GM12878 (cell line): ENCODE measurements around the gene XIRP1. TPM values are rescaled to one million over a fixed set of nuclear protein-coding genes. Genes with fewer than 3 reads are reported as not detected.

Experiments used
- ATAC-seq: fragments of 200-7000 bp; cut with Tn5 transposase; 3 replicates; pipeline ENCODE4 v1.9.1; 2020; ENCODE audit warnings: mild to moderate bottlenecking, moderate library complexity
- BruUV-seq: library from RNA; stranded (reverse); fragments of 400-500 nt; replicated peaks from 2 replicates; lab custom pipeline; 2021; lab: Mats Ljungman, UMichigan
- CTCF ChIA-PET: fragments of 300-600 bp; sonication (Branson Sonifier 250); formaldehyde crosslinking; extraction: SDS; loops from one replicate; lab custom pipeline; 2021; ENCODE audit warnings: inconsistent platforms; lab: Yijun Ruan, JAX
- POLR2A ChIA-PET: fragments of 350-600 bp; formaldehyde crosslinking; extraction: SDS; loops from one replicate; lab custom pipeline; 2021; ENCODE audit warnings: inconsistent platforms; lab: Charles Lee
- RAD21 ChIA-PET: fragments of 300-600 bp; sonication (Branson Sonifier 250); formaldehyde crosslinking; loops from one replicate; lab custom pipeline; 2023; ENCODE audit warnings: antibody characterized with exemption; ENCODE audit not compliant: unreplicated experiment; lab: Charles Lee
- SMC1A ChIA-PET: fragments of 300-600 bp; sonication (Branson Sonifier 250); formaldehyde crosslinking; loops from one replicate; lab custom pipeline; 2023; ENCODE audit not compliant: unreplicated experiment, uncharacterized antibody; lab: Charles Lee
- DNase-seq: peaks from one replicate; pipeline ENCODE4 v3.0.0-alpha.2; 2011; ENCODE audit warnings: low read depth, low spot score
- FAIRE-seq: peaks from 3 replicates; lab custom pipeline; 2011; peaks lifted over from hg19 to GRCh38; lab: Jason Lieb, UNC
- H2AFZ ChIP-seq: 2 replicates; pipeline ENCODE4 v1.6.0; 2011; ENCODE audit warnings: low read depth, low read length, control low read depth; ENCODE audit not compliant: control insufficient read depth
- H3K27ac ChIP-seq: 2 replicates; pipeline ENCODE4 v1.5.1; 2011; ENCODE audit warnings: control low read depth; ENCODE audit not compliant: control insufficient read depth, insufficient read depth
- H3K27me3 ChIP-seq, 2 experiments: replicated peaks in 1 of 2; 2 replicates each; pipeline versions ENCODE4 v1.6.0 to v1.6.1; 2011; ENCODE audit warnings: low read length in 1 of 2; ENCODE audit not compliant: control insufficient read depth in 2 of 2, insufficient read depth in 2 of 2
- H3K36me3 ChIP-seq, 2 experiments: 2 replicates each; pipeline ENCODE4 v1.5.1; 2011; ENCODE audit warnings: low read length in 1 of 2; ENCODE audit not compliant: control insufficient read depth in 2 of 2, insufficient read depth in 2 of 2
- H3K4me1 ChIP-seq: 2 replicates; pipeline ENCODE4 v1.6.1; 2011; ENCODE audit warnings: mild to moderate bottlenecking, low read length, moderate library complexity, mixed read lengths; ENCODE audit not compliant: control insufficient read depth, insufficient read depth
- H3K4me2 ChIP-seq: 2 replicates; pipeline ENCODE4 v1.6.0; 2011; ENCODE audit warnings: control low read depth; ENCODE audit not compliant: control insufficient read depth, insufficient read depth
- H3K4me3 ChIP-seq: fragments of 200-600 bp; sonication (generic); 2 replicates; pipeline ENCODE4 v1.5.1; 2016
- H3K79me2 ChIP-seq: 2 replicates; pipeline ENCODE4 v1.6.0; 2011; ENCODE audit warnings: low read length; ENCODE audit not compliant: control insufficient read depth, insufficient read depth
- H3K9ac ChIP-seq: 2 replicates; pipeline ENCODE4 v1.8.0; 2011; ENCODE audit warnings: low read length, control low read depth, mixed read lengths; ENCODE audit not compliant: control insufficient read depth, insufficient read depth
- H3K9me3 ChIP-seq: replicated peaks from 3 replicates; pipeline ENCODE4 v1.5.1; 2011; ENCODE audit warnings: mild to moderate bottlenecking, low read length; ENCODE audit not compliant: control insufficient read depth, insufficient read depth
- H4K20me1 ChIP-seq: 2 replicates; pipeline ENCODE4 v1.6.0; 2011; ENCODE audit not compliant: control insufficient read depth, insufficient read depth
- ESRRA ChIP-seq: IDR thresholded peaks from 2 replicates; pipeline ENCODE4 v1.6.1; 2012; ENCODE audit warnings: mild to moderate bottlenecking, low read length, improper control_type of control experiment
- IRF3 ChIP-seq: fragments of 450-650 bp; IDR thresholded peaks from 2 replicates; pipeline ENCODE4 v1.6.1; 2014; ENCODE audit warnings: mild to moderate bottlenecking
- KLF5 ChIP-seq: fragments of 450-650 bp; IDR thresholded peaks from 2 replicates; pipeline ENCODE4 v1.6.1; 2014; ENCODE audit warnings: mild to moderate bottlenecking; ENCODE audit not compliant: partially characterized antibody
- MEF2B ChIP-seq: fragments of 450-650 bp; IDR thresholded peaks from 2 replicates; pipeline ENCODE4 v1.6.1; 2018; ENCODE audit warnings: mild to moderate bottlenecking, moderate library complexity; ENCODE audit not compliant: partially characterized antibody, poor library complexity, severe bottlenecking
- MYC ChIP-seq: IDR thresholded peaks from 2 replicates; pipeline ENCODE4 v1.6.1; 2011; ENCODE audit warnings: mild to moderate bottlenecking, low read length, moderate library complexity, inconsistent platforms; ENCODE audit not compliant: insufficient read depth, insufficient replicate concordance, insufficient read length, severe bottlenecking
- WGBS: methylation state at CpG from one replicate; pipeline ENCODE4 v1.1.6; 2016; ENCODE audit warnings: low lambda C conversion rate; ENCODE audit not compliant: insufficient replicate concordance, insufficient coverage; ENCODE audit errors: missing lambda C conversion rate; 5-methylcytosine and 5-hydroxymethylcytosine counted together
- in situ Hi-C: fragments of 300-500 bp; cut with MboI; formaldehyde crosslinking; loops from 9 replicates; pipeline ENCODE4 v1.14.3; 2018; ENCODE audit warnings: mixed read lengths
- intact Hi-C: fragments of 100-400 bp; cut with micrococcal nuclease; formaldehyde crosslinking; loops from one replicate; pipeline ENCODE4 v1.14.2; 2022; ENCODE audit not compliant: unreplicated experiment
- polyA plus RNA-seq, 11 experiments: library from polyadenylated mRNA; depleted of rRNA in 4 of 11; unstranded in 6 of 11; stranded (reverse) in 5 of 11; fragments of >200 nt; fragmentation: Nextera tagmentation in 4 of 11; fragmentation: Illumina TruSeq in 1 of 11; extraction: Ambion mirVana in 4 of 11; extraction: Trizol in 1 of 11; gene quantifications; 1 replicate in 1 of 11; 2 replicates in 10 of 11; pipeline versions ENCODE4 v1.2.1 to v1.2.3, GENCODE V29; 2011 to 2016; ENCODE audit warnings: inconsistent platforms in 2 of 11, missing spikeins in 2 of 11, low read depth in 1 of 11
- total RNA-seq, 4 experiments: library from RNA; depleted of rRNA in 3 of 4; stranded (reverse); fragments of >200 nt in 3 of 4; fragmentation: Illumina TruSeq in 1 of 4; extraction: Trizol in 1 of 4; gene quantifications; 2 replicates each; pipeline versions ENCODE4 v1.2.1 to v1.2.3, GENCODE V29; 2013 to 2021
- TF ChIP-seq, protein P1 (sequence below), 3 experiments: IDR thresholded peaks in 2 of 3; conservative IDR thresholded peaks in 1 of 3; 2 replicates each; pipeline ENCODE4 v1.5.1; 2011; ENCODE audit warnings: low read depth in 3 of 3, low read length in 3 of 3, mild to moderate bottlenecking in 3 of 3, control low read depth in 2 of 3, moderate library complexity in 2 of 3, inconsistent platforms in 1 of 3, mixed read lengths in 1 of 3; ENCODE audit not compliant: control insufficient read depth in 2 of 3, insufficient read depth in 1 of 3; ENCODE audit errors: extremely low read depth in 1 of 3
- TF ChIP-seq, protein P2 (sequence below): fragments of 450-650 bp; IDR thresholded peaks from 2 replicates; pipeline ENCODE4 v1.6.1; 2017; ENCODE audit warnings: mild to moderate bottlenecking, low read depth, inconsistent platforms; ENCODE audit not compliant: poor library complexity, severe bottlenecking

The XIRP1 gene
- total and polyA plus RNA-seq, 10 of the 15 experiments (the other 5 are each of a cell fraction or from before 2014, with no cell fraction given) = 0.03 to 0.38 (median 0.08) TPM; not detected in 1

- ChIA-PET POLR2A (no interaction called here), SMC1A (interaction anchor here (0.6 kb wide), 1 partner anchor 47 kb away, joined by 3 read pairs; no protein-coding TSS in a partner anchor), RAD21 (interaction anchor here (1.6 kb wide), 1 partner anchor 11 kb away, joined by 4 read pairs; no protein-coding TSS in a partner anchor), CTCF (interaction anchor here (1.0 to 1.7 kb wide), 3 partner anchors 9 to 155 kb away, joined by 3 to 5 read pairs (median 4); no protein-coding TSS in a partner anchor)
- in situ Hi-C loops = no loop called here
- Histone ChIP-seq H3K27me3 (no peaks in the 10 kb centered on the region), H3K36me3 (peaks cover 2 to 7% of the 10 kb centered on the region in 2 experiments; a peak in 2 of 4 replicates), H3K9me3 (no peaks in the 10 kb centered on the region), H3K4me3 (no peak overlapping the region), H3K4me2 (no peak overlapping the region), H4K20me1 (no peaks in the 10 kb centered on the region; the same call in 1 of the 2 replicates), H3K4me1 (no peaks in the 10 kb centered on the region), H3K27ac (no peak overlapping the region), H3K79me2 (no peaks in the 10 kb centered on the region), H2AFZ (no peak overlapping the region), H3K9ac (no peak overlapping the region)
- TF ChIP-seq, protein P1, sequence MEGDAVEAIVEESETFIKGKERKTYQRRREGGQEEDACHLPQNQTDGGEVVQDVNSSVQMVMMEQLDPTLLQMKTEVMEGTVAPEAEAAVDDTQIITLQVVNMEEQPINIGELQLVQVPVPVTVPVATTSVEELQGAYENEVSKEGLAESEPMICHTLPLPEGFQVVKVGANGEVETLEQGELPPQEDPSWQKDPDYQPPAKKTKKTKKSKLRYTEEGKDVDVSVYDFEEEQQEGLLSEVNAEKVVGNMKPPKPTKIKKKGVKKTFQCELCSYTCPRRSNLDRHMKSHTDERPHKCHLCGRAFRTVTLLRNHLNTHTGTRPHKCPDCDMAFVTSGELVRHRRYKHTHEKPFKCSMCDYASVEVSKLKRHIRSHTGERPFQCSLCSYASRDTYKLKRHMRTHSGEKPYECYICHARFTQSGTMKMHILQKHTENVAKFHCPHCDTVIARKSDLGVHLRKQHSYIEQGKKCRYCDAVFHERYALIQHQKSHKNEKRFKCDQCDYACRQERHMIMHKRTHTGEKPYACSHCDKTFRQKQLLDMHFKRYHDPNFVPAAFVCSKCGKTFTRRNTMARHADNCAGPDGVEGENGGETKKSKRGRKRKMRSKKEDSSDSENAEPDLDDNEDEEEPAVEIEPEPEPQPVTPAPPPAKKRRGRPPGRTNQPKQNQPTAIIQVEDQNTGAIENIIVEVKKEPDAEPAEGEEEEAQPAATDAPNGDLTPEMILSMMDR (IDR thresholded peaks at IDR 0.05 in 2 of 3, conservative IDR thresholded peaks at IDR 0.05 in 1 of 3; ENCODE audit: control insufficient read depth in 2 of 3, extremely low read depth in 1 of 3, insufficient read depth in 1 of 3, low read depth in 3 of 3, low read length in 3 of 3) = no peak
- TF ChIP-seq KLF5 (no peak), IRF3 (no peak), MEF2B (no peak), ESRRA (no peak), MYC (no peak)
- TF ChIP-seq, protein P2, sequence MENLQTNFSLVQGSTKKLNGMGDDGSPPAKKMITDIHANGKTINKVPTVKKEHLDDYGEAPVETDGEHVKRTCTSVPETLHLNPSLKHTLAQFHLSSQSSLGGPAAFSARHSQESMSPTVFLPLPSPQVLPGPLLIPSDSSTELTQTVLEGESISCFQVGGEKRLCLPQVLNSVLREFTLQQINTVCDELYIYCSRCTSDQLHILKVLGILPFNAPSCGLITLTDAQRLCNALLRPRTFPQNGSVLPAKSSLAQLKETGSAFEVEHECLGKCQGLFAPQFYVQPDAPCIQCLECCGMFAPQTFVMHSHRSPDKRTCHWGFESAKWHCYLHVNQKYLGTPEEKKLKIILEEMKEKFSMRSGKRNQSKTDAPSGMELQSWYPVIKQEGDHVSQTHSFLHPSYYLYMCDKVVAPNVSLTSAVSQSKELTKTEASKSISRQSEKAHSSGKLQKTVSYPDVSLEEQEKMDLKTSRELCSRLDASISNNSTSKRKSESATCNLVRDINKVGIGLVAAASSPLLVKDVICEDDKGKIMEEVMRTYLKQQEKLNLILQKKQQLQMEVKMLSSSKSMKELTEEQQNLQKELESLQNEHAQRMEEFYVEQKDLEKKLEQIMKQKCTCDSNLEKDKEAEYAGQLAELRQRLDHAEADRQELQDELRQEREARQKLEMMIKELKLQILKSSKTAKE = no peak
- BruUV-seq = no TSS peak
- intact Hi-C loops = no loop called here
- no peak for DNase-seq
- FAIRE-seq = no peak
- ATAC-seq = no peak
- WGBS = 91% methylated on average over 21 of the region's 21 CpGs
Measured at GRCh38 chr3:39136533-39137434, 55.6 kb downstream of the XIRP1 start.
